Measurements from ENCODE around the gene PALM. TPM values are rescaled to one million over a fixed set of nuclear protein-coding genes. Genes with fewer than 3 reads are reported as not detected.

Gene PALM
- total RNA-seq, 4 donors from 2014 or later = 4.4 to 10.2 (median 7.2) TPM

DNA sequence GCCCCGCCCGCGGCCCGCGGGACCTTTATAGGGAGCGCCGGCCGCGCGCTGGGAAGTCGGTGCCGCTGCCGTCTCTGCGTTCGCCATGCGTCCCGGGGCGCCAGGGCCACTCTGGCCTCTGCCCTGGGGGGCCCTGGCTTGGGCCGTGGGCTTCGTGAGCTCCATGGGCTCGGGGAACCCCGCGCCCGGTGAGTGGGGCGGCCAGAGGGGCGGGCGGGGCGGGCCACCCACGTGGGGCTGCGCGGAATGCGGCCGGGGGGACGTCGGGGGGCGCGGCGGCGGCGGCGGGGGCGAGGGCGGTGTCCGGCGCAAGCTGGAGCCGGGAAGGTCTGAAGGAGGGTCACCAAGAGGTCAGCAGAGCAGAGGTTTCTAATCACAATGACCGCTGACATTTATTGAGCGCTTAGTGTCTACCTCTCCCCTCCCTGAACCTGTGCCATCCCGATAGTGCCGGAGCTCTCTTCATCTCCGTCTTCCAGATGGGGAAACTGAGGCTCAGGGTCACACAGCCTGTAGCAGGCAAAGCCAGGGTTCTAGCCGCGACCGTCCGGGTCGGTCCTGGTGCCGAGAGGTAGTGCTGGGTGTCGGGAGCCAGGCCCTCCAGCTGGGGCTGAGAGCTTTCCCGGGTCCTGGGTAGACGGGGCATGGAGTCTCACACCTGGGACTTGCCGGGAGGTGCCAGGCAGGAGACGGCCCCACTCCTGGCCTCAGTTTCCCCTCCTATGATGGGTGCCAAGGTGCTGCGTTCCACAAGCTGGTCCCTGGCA lies 32.2 kb upstream of the PALM start, which contains the start of gene FSTL3:
TSS of gene FSTL3 (plus strand) at position 54 of the 767 bp plus-strand sequence. CDS start at position 86, 32 bp downstream.
- DNase-seq (no peak), ATAC-seq (no peak)
- H3K27ac ChIP-seq = peak within 1 kb of the TSS; percentile 64 to 83 (median 74)
- H3K4me1 ChIP-seq = peaks cover 0 to 29% of the 10 kb centered on the region in 2 donors
- H3K9me3 ChIP-seq = no peaks in the 10 kb centered on the region
- H3K36me3 ChIP-seq = no peaks in the 10 kb centered on the region
- H3K4me3 ChIP-seq = peak within 1 kb of the TSS; percentile 46 to 53 (median 48)
- H3K27me3 ChIP-seq = peaks cover 12 to 20% (median 13%) of the 10 kb centered on the region in 3 donors
- in situ Hi-C loops (cut with MboI; ENCODE audit: low sequenced_read_pairs in 4 of 4) = no loop called here
- intact Hi-C loops (cut with DNase I; ENCODE audit: low total_unique reads) = no loop called here
- TF ChIP-seq, protein P1, sequence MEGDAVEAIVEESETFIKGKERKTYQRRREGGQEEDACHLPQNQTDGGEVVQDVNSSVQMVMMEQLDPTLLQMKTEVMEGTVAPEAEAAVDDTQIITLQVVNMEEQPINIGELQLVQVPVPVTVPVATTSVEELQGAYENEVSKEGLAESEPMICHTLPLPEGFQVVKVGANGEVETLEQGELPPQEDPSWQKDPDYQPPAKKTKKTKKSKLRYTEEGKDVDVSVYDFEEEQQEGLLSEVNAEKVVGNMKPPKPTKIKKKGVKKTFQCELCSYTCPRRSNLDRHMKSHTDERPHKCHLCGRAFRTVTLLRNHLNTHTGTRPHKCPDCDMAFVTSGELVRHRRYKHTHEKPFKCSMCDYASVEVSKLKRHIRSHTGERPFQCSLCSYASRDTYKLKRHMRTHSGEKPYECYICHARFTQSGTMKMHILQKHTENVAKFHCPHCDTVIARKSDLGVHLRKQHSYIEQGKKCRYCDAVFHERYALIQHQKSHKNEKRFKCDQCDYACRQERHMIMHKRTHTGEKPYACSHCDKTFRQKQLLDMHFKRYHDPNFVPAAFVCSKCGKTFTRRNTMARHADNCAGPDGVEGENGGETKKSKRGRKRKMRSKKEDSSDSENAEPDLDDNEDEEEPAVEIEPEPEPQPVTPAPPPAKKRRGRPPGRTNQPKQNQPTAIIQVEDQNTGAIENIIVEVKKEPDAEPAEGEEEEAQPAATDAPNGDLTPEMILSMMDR (IDR thresholded peaks at IDR 0.05 in 4 of 5, conservative IDR thresholded peaks at IDR 0.05 in 1 of 5) = no peak
- TF ChIP-seq POLR2A (IDR thresholded peaks at IDR 0.05) = peak in 1 of 2 donors; percentile 36

DNA sequence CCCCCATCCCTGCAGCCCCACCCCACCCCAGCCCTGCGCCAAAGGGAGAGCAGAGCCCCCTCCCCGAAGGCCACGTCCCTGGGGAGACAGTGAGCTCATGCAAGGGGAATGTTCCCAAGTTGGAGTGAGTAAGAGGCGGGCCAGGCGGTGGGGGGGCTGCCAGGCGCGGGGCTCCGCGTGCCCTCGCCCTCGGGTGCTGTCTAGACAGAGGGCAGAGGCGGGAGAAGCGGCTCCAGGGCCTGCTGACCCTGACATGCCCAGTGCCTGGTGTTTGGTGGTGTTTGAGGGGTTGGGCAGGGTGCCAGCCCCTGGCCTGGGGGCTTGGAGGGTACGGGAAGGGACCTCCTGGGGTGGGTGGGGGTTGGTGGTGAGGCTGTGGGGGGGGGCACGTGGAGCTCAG lies 31.5 kb upstream of the PALM start:
- in situ Hi-C loops (cut with MboI; ENCODE audit: low sequenced_read_pairs in 4 of 4) (no loop called here), intact Hi-C loops (cut with DNase I; ENCODE audit: low total_unique reads) (no loop called here)
- DNase-seq = peak in 1 of 2 donors; percentile 67
- peak overlapping the region; percentile 64 to 83 (median 74) for H3K27ac ChIP-seq
- TF ChIP-seq, protein P1 (IDR thresholded peaks at IDR 0.05 in 4 of 5, conservative IDR thresholded peaks at IDR 0.05 in 1 of 5) = no peak
- no peak for TF ChIP-seq POLR2A (IDR thresholded peaks at IDR 0.05)
- no peaks in the 10 kb centered on the region for H3K36me3 ChIP-seq
- ATAC-seq = no peak
- H3K9me3 ChIP-seq = no peaks in the 10 kb centered on the region
- peaks cover 0 to 29% of the 10 kb centered on the region in 2 donors for H3K4me1 ChIP-seq
- peaks cover 12 to 20% (median 13%) of the 10 kb centered on the region in 3 donors for H3K27me3 ChIP-seq
- peak overlapping the region; percentile 46 to 53 (median 48) for H3K4me3 ChIP-seq

DNA sequence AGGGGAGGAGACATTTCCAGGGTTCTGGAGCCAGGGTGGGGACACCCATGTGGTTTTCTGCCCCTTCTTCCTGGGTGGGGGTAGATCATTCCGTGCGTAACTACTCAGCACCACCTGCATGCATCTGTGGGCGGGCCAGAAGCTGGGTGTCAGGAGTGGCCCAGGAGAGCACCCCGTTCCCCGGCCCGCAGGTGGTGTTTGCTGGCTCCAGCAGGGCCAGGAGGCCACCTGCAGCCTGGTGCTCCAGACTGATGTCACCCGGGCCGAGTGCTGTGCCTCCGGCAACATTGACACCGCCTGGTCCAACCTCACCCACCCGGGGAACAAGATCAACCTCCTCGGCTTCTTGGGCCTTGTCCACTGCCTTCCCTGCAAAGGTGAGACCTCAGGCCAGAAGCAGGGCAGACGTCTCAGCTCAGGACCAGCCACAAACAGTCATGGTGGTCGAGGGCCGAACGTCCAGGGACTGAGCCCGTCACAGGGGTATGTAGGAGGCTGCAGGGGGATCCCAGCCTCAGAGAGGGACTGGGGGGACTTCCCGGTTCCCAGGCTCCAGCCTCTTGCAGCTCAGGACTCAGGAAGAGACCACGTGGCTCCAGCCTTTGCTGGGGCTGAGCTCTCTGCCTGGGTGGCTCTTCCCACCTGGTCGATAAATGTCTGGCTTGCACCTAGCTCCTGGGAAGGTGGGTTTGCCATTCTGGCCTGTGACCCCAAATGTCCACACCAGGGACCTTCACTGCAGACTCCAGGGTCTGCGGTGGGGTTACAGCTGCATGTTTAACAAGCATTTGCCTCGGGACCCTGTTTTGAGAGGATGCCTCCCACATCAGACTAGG lies 30.9 kb upstream of the PALM start:
- no peak for DNase-seq
- intact Hi-C loops (cut with DNase I; ENCODE audit: low total_unique reads) (no loop called here), in situ Hi-C loops (cut with MboI; ENCODE audit: low sequenced_read_pairs in 4 of 4) (no loop called here)
- peaks cover 12 to 20% (median 13%) of the 10 kb centered on the region in 3 donors for H3K27me3 ChIP-seq
- ATAC-seq = no peak
- no peaks in the 10 kb centered on the region for H3K9me3 ChIP-seq
- H3K36me3 ChIP-seq = no peaks in the 10 kb centered on the region
- H3K4me1 ChIP-seq = peaks cover 0 to 29% of the 10 kb centered on the region in 2 donors
- TF ChIP-seq, protein P1 (IDR thresholded peaks at IDR 0.05 in 4 of 5, conservative IDR thresholded peaks at IDR 0.05 in 1 of 5) = no peak
- TF ChIP-seq POLR2A (IDR thresholded peaks at IDR 0.05) = no peak
- peak overlapping the region in 3 of 4 donors; percentile 47 to 53 (median 49) for H3K4me3 ChIP-seq
- H3K27ac ChIP-seq = peak overlapping the region; percentile 64 to 83 (median 74)

DNA sequence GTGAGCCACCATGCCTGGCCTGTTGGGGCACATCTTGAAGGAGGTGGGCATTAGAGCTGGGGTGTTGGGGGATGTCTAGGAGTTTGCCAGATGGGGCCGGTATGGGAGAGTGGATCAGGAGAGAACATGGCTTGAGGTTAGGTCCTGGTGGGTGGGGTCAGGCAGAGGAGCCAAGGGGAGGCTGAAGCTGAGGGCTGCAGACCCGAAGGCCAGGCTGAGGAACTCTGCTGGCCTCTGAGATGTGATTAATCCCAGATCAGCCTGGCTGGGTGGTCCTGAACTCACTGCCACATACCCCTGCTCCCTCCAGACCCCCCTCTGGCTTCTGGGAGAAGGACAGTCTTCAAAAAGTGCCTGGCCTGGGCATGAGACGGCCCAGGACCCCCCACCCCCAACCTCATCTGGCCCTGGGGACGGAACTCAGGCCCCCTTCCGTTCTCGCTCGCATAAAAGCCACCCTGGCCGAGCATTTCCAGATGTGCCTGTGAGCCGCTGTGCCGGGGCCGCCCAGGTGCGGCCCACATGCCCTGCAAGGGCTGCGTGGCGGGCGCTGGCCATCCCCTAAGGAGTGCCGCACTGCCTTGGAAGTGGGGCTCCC lies 29.8 kb upstream of the PALM start:
- no peaks in the 10 kb centered on the region for H3K9me3 ChIP-seq
- intact Hi-C loops (cut with DNase I; ENCODE audit: low total_unique reads) (no loop called here), in situ Hi-C loops (cut with MboI; ENCODE audit: low sequenced_read_pairs in 4 of 4) (no loop called here)
- peaks cover 0 to 29% of the 10 kb centered on the region in 2 donors for H3K4me1 ChIP-seq
- H3K4me3 ChIP-seq = peak overlapping the region in 1 of 4 donors; percentile 56
- DNase-seq = no peak
- ATAC-seq = no peak
- peaks cover 11 to 20% (median 12%) of the 10 kb centered on the region in 3 donors for H3K27me3 ChIP-seq
- TF ChIP-seq POLR2A (IDR thresholded peaks at IDR 0.05) = no peak
- TF ChIP-seq, protein P1 (IDR thresholded peaks at IDR 0.05 in 4 of 5, conservative IDR thresholded peaks at IDR 0.05 in 1 of 5) = no peak
- peak overlapping the region in 2 of 4 donors; percentile 77 to 85 for H3K27ac ChIP-seq
- H3K36me3 ChIP-seq = no peaks in the 10 kb centered on the region

Data from gastrocnemius medialis (tissue), 4 donors.